GM19455 (cell line): Measurements from ENCODE around the gene FIP1L1.
"Not testable (repeated sequence)": the region's sequence is repeated elsewhere in the genome, so short reads cannot be mapped to it uniquely, and the experiment has no call there.

ENCODE experiments used
- ATAC-seq: cut with Tn5 transposase; IDR thresholded peaks from one replicate; pipeline ENCODE4 v1.9.1; 2021; ENCODE audit not compliant: unreplicated experiment

The FIP1L1 gene

GRCh38 chr4:53374777-53375258 lies 2.6 kb upstream of the FIP1L1 start:
- ATAC-seq = no peak

GRCh38 chr4:53376900-53377299 lies 541 bp upstream of the FIP1L1 start:
- ATAC-seq = no peak

- no peak for ATAC-seq
Observed at GRCh38 chr4:53378171-53378482, 686 bp downstream of the FIP1L1 start.

GRCh38 chr4:53380221-53380620 lies 2.8 kb downstream of the FIP1L1 start:
- ATAC-seq = no peak

- not testable (repeated sequence) for ATAC-seq
Observed at GRCh38 chr4:53409479-53409878, 32.0 kb downstream of the FIP1L1 start.

- no peak for ATAC-seq
Observed at GRCh38 chr4:53419208-53419607, 41.8 kb downstream of the FIP1L1 start.

- ATAC-seq = no peak
Observed at GRCh38 chr4:53421791-53422190, 44.4 kb downstream of the FIP1L1 start.

GRCh38 chr4:53422367-53422766 lies 44.9 kb downstream of the FIP1L1 start:
- ATAC-seq = no peak

- no peak for ATAC-seq
Observed at GRCh38 chr4:53424280-53424679, 46.8 kb downstream of the FIP1L1 start.

- no peak for ATAC-seq
Observed at GRCh38 chr4:53427366-53427765, 49.9 kb downstream of the FIP1L1 start.

- ATAC-seq = no peak
Observed at GRCh38 chr4:53431052-53431451, 53.6 kb downstream of the FIP1L1 start.

GRCh38 chr4:53432528-53433424 lies 55.3 kb downstream of the FIP1L1 start:
- peak; percentile 62 for ATAC-seq

GRCh38 chr4:53436251-53436650 lies 58.8 kb downstream of the FIP1L1 start:
- no peak for ATAC-seq

- ATAC-seq = no peak
Observed at GRCh38 chr4:53441564-53441963, 64.1 kb downstream of the FIP1L1 start.

GRCh38 chr4:53444954-53445353 lies 67.5 kb downstream of the FIP1L1 start:
- ATAC-seq = no peak

GRCh38 chr4:53450773-53451172 lies 73.3 kb downstream of the FIP1L1 start:
- no peak for ATAC-seq

- ATAC-seq = no peak
Observed at GRCh38 chr4:53453385-53453784, 75.9 kb downstream of the FIP1L1 start.

GRCh38 chr4:53455766-53456165 lies 78.3 kb downstream of the FIP1L1 start:
- ATAC-seq = no peak

GRCh38 chr4:53456178-53456577 lies 78.7 kb downstream of the FIP1L1 start:
- no peak for ATAC-seq

- no peak for ATAC-seq
Observed at GRCh38 chr4:53459548-53459947, 82.1 kb downstream of the FIP1L1 start.

GRCh38 chr4:53461244-53461643 lies 83.8 kb downstream of the FIP1L1 start:
- no peak for ATAC-seq

- no peak for ATAC-seq
Observed at GRCh38 chr4:53463340-53463739, 85.9 kb downstream of the FIP1L1 start.

GRCh38 chr4:53465281-53465680 lies 87.8 kb downstream of the FIP1L1 start:
- ATAC-seq = no peak
